HepG2 (cell line): Measurements from ENCODE around the gene DNAJC12. TPM values are rescaled to one million over a fixed set of nuclear protein-coding genes. Genes with fewer than 3 reads are reported as not detected.

Experiments
- AFF4 ChIP-seq: sonication (generic); formaldehyde crosslinking; IDR thresholded peaks from 2 replicates; pipeline ENCODE4 v1.4.0; 2020; ENCODE audit warnings: missing genetic modification reagents
- HNF4A ChIP-seq: sonication (generic); formaldehyde crosslinking; IDR thresholded peaks from 2 replicates; pipeline ENCODE4 v1.4.0; 2020; ENCODE audit warnings: missing genetic modification reagents
- NFYC ChIP-seq: IDR thresholded peaks from 2 replicates; pipeline ENCODE4 v1.6.1; 2016; ENCODE audit warnings: missing genetic modification reagents, missing compliant biosample characterization
- NR1H2 ChIP-seq: sonication (generic); formaldehyde crosslinking; IDR thresholded peaks from 2 replicates; pipeline ENCODE4 v1.8.1; 2022; ENCODE audit warnings: low read depth, missing genetic modification reagents, borderline replicate concordance
- RORA ChIP-seq: sonication (generic); formaldehyde crosslinking; IDR thresholded peaks from 2 replicates; pipeline ENCODE4 v1.5.0; 2020; ENCODE audit warnings: mild to moderate bottlenecking, missing genetic modification reagents, moderate library complexity
- ZNF318 ChIP-seq: sonication (generic); formaldehyde crosslinking; IDR thresholded peaks from 2 replicates; pipeline ENCODE4 v1.4.0; 2020; ENCODE audit warnings: mild to moderate bottlenecking, missing genetic modification reagents
- ZNF503 ChIP-seq: sonication (generic); formaldehyde crosslinking; IDR thresholded peaks from 2 replicates; pipeline ENCODE4 v1.4.0; 2020; ENCODE audit warnings: missing genetic modification reagents
- ZNF562 ChIP-seq: sonication (generic); formaldehyde crosslinking; IDR thresholded peaks from 2 replicates; pipeline ENCODE4 v1.8.0; 2022; ENCODE audit warnings: missing genetic modification reagents, borderline replicate concordance
- ZNF609 ChIP-seq: sonication (generic); formaldehyde crosslinking; IDR thresholded peaks from 2 replicates; pipeline ENCODE4 v1.4.0; 2020; ENCODE audit warnings: mild to moderate bottlenecking, missing genetic modification reagents, borderline replicate concordance
- polyA plus RNA-seq, 8 experiments: library from polyadenylated mRNA; depleted of rRNA in 3 of 8; stranded (reverse) in 7 of 8; unstranded in 1 of 8; fragments of >200 nt; fragmentation: Illumina TruSeq in 4 of 8; extraction: Trizol in 4 of 8; gene quantifications; 2 replicates each; pipeline versions ENCODE4 v1.2.1 to v1.2.3, GENCODE V29; 2011 to 2016; ENCODE audit warnings: low read depth in 4 of 8, missing spikeins in 1 of 8, mixed read lengths in 1 of 8; ENCODE audit not compliant: insufficient read depth in 1 of 8
- total RNA-seq, 5 experiments: library from RNA; depleted of rRNA; stranded (reverse); fragments of >200 nt; fragmentation: Illumina TruSeq; extraction: Trizol; gene quantifications; 2 replicates each; pipeline ENCODE4 v1.2.3, GENCODE V29; 2016; ENCODE audit warnings: low read depth in 1 of 5

The DNAJC12 gene
- total and polyA plus RNA-seq, 2 of the 13 experiments (the other 11 are each of a cell fraction or from before 2014, with no cell fraction given): 11.6 to 43.9 TPM

GRCh38 chr10:67849331-67850011 is 11.5 kb upstream of the DNAJC12 start (continued):
- TF ChIP-seq ZNF318 (CRISPR knock-in tag) (0 out of 2 replicates have a peak, but pooled peaks have one; percentile 28), ZNF503 (CRISPR knock-in tag) (no peak), ZNF562 (CRISPR knock-in tag) (no peak), NR1H2 (CRISPR knock-in tag) (no peak), AFF4 (CRISPR knock-in tag) (0 out of 2 replicates have a peak, but pooled peaks have one; percentile 20), ZNF609 (CRISPR knock-in tag) (no peak), RORA (CRISPR knock-in tag) (no peak), HNF4A (CRISPR knock-in tag) (no peak), NFYC (CRISPR knock-in tag) (peak; percentile 35; the same call in 1 of the 2 replicates)
